ENCODE measurements around the gene DNER.

GRCh38 chr2:229654437-229654836, 59.9 kb downstream of the DNER start:
- TF ChIP-seq, protein P1, sequence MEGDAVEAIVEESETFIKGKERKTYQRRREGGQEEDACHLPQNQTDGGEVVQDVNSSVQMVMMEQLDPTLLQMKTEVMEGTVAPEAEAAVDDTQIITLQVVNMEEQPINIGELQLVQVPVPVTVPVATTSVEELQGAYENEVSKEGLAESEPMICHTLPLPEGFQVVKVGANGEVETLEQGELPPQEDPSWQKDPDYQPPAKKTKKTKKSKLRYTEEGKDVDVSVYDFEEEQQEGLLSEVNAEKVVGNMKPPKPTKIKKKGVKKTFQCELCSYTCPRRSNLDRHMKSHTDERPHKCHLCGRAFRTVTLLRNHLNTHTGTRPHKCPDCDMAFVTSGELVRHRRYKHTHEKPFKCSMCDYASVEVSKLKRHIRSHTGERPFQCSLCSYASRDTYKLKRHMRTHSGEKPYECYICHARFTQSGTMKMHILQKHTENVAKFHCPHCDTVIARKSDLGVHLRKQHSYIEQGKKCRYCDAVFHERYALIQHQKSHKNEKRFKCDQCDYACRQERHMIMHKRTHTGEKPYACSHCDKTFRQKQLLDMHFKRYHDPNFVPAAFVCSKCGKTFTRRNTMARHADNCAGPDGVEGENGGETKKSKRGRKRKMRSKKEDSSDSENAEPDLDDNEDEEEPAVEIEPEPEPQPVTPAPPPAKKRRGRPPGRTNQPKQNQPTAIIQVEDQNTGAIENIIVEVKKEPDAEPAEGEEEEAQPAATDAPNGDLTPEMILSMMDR (IDR thresholded peaks at IDR 0.05), result no peak
- no peak for TF ChIP-seq POLR2AphosphoS5 (IDR thresholded peaks at IDR 0.05)
